ENCODE results near the gene BTBD9.

DNA sequence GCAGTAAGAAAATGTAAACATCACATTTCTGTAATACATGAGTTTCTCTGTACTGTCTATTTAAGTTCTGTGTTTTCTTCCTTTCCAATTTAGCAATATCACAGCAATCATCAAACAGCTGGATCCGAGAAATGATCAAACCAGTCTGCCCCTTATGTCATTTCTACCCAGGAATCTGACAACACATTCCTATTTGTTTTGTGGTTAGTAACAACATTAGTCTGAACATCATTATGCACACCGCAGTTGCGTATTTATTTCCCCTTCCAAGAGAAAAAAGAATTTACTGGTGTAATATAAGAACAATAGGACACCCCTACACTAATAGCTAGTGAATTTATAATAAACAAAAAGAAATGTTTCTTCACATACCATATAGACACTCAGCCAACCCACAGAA is 179.5 kb downstream of the BTBD9 start:
- TF ChIP-seq, protein P1, sequence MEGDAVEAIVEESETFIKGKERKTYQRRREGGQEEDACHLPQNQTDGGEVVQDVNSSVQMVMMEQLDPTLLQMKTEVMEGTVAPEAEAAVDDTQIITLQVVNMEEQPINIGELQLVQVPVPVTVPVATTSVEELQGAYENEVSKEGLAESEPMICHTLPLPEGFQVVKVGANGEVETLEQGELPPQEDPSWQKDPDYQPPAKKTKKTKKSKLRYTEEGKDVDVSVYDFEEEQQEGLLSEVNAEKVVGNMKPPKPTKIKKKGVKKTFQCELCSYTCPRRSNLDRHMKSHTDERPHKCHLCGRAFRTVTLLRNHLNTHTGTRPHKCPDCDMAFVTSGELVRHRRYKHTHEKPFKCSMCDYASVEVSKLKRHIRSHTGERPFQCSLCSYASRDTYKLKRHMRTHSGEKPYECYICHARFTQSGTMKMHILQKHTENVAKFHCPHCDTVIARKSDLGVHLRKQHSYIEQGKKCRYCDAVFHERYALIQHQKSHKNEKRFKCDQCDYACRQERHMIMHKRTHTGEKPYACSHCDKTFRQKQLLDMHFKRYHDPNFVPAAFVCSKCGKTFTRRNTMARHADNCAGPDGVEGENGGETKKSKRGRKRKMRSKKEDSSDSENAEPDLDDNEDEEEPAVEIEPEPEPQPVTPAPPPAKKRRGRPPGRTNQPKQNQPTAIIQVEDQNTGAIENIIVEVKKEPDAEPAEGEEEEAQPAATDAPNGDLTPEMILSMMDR (IDR thresholded peaks at IDR 0.05 in 8 of 11, conservative IDR thresholded peaks at IDR 0.05 in 3 of 11) = no peak
- no peak for TF ChIP-seq POLR2A (IDR thresholded peaks at IDR 0.05)
